ENCODE measurements around the gene PDZRN4.
A peak's percentile ranks its signal among the peaks of the same experiment; 100 is the strongest.

DNA sequence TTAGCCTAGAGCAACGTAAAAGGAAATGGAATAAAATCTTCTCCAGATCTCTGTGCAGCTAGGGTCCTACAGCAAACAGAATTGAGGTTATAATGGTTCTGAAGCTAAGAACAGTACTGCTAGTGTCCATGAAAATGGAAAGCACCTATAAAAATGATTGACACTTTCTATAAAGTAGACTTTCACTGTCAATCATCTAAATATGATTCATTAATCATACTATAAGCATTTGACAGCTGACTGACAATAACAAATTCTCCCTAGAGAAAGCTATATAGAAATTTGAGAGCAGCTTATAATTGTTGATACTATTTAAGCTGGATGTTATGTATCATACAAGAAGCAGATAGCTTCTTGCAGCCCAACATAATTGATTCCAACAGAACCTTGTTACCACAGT, 80.9 kb downstream of the PDZRN4 start:
- TF ChIP-seq TAF1 (IDR thresholded peaks at IDR 0.05; ENCODE audit: low read depth) (no peak), POLR2AphosphoS5 (IDR thresholded peaks at IDR 0.05) (peak; percentile 75), RAD21 (conservative IDR thresholded peaks at IDR 0.05) (no peak), EZH2 (IDR thresholded peaks at IDR 0.05; ENCODE audit: borderline replicate concordance, insufficient read depth, low read length, poor library complexity, severe bottlenecking) (no peak), MXI1 (conservative IDR thresholded peaks at IDR 0.05; ENCODE audit: poor library complexity, severe bottlenecking) (no peak), SMC3 (conservative IDR thresholded peaks at IDR 0.05; ENCODE audit: poor library complexity) (no peak), EP300 (conservative IDR thresholded peaks at IDR 0.05; ENCODE audit: poor library complexity, severe bottlenecking) (peak; percentile 96)
- TF ChIP-seq, protein P1, sequence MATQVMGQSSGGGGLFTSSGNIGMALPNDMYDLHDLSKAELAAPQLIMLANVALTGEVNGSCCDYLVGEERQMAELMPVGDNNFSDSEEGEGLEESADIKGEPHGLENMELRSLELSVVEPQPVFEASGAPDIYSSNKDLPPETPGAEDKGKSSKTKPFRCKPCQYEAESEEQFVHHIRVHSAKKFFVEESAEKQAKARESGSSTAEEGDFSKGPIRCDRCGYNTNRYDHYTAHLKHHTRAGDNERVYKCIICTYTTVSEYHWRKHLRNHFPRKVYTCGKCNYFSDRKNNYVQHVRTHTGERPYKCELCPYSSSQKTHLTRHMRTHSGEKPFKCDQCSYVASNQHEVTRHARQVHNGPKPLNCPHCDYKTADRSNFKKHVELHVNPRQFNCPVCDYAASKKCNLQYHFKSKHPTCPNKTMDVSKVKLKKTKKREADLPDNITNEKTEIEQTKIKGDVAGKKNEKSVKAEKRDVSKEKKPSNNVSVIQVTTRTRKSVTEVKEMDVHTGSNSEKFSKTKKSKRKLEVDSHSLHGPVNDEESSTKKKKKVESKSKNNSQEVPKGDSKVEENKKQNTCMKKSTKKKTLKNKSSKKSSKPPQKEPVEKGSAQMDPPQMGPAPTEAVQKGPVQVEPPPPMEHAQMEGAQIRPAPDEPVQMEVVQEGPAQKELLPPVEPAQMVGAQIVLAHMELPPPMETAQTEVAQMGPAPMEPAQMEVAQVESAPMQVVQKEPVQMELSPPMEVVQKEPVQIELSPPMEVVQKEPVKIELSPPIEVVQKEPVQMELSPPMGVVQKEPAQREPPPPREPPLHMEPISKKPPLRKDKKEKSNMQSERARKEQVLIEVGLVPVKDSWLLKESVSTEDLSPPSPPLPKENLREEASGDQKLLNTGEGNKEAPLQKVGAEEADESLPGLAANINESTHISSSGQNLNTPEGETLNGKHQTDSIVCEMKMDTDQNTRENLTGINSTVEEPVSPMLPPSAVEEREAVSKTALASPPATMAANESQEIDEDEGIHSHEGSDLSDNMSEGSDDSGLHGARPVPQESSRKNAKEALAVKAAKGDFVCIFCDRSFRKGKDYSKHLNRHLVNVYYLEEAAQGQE (IDR thresholded peaks at IDR 0.05; ENCODE audit: borderline replicate concordance), result no peak
- TF ChIP-seq, protein P2, sequence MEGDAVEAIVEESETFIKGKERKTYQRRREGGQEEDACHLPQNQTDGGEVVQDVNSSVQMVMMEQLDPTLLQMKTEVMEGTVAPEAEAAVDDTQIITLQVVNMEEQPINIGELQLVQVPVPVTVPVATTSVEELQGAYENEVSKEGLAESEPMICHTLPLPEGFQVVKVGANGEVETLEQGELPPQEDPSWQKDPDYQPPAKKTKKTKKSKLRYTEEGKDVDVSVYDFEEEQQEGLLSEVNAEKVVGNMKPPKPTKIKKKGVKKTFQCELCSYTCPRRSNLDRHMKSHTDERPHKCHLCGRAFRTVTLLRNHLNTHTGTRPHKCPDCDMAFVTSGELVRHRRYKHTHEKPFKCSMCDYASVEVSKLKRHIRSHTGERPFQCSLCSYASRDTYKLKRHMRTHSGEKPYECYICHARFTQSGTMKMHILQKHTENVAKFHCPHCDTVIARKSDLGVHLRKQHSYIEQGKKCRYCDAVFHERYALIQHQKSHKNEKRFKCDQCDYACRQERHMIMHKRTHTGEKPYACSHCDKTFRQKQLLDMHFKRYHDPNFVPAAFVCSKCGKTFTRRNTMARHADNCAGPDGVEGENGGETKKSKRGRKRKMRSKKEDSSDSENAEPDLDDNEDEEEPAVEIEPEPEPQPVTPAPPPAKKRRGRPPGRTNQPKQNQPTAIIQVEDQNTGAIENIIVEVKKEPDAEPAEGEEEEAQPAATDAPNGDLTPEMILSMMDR (IDR thresholded peaks at IDR 0.05; ENCODE audit: poor library complexity, severe bottlenecking), result no peak
